ENCODE data around the gene GAST. TPM values are rescaled to one million over a fixed set of nuclear protein-coding genes. Genes with fewer than 3 reads are reported as not detected.

GAST gene
- total RNA-seq, 1 experiment from 2014 or later = not detected

DNA sequence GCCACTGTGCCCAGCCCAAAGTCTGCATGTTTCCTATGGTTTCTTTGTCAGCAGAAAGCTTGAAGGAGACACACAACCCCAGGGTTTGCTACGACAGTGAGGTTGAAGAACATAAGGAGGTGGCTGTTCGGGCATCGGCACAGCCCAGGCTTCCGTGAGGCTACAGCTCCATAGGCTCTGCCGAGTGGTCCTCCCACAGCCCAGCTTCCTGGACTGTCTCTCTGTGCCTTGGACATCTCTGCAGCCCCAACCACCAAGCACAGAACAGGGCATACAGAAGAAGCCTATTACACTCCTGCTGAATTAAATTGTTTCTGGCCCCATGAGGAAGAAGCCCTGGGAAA, 25.5 kb downstream of the GAST start:
- Mint-ChIP-seq H3K36me3 (ENCODE audit: insufficient read depth, unreplicated experiment) (peaks cover 16% of the 10 kb centered on the region), H3K9me3 (ENCODE audit: low read depth, unreplicated experiment) (no peaks in the 10 kb centered on the region), H3K27me3 (ENCODE audit: unreplicated experiment) (peaks cover 53% of the 10 kb centered on the region), H3K4me3 (ENCODE audit: low read depth, unreplicated experiment) (no peak overlapping the region), H3K27ac (ENCODE audit: unreplicated experiment) (no peak overlapping the region), H3K4me1 (ENCODE audit: low read depth, unreplicated experiment) (peaks cover 19% of the 10 kb centered on the region)
- DNase-seq = no peak
- TF ChIP-seq, protein P1, sequence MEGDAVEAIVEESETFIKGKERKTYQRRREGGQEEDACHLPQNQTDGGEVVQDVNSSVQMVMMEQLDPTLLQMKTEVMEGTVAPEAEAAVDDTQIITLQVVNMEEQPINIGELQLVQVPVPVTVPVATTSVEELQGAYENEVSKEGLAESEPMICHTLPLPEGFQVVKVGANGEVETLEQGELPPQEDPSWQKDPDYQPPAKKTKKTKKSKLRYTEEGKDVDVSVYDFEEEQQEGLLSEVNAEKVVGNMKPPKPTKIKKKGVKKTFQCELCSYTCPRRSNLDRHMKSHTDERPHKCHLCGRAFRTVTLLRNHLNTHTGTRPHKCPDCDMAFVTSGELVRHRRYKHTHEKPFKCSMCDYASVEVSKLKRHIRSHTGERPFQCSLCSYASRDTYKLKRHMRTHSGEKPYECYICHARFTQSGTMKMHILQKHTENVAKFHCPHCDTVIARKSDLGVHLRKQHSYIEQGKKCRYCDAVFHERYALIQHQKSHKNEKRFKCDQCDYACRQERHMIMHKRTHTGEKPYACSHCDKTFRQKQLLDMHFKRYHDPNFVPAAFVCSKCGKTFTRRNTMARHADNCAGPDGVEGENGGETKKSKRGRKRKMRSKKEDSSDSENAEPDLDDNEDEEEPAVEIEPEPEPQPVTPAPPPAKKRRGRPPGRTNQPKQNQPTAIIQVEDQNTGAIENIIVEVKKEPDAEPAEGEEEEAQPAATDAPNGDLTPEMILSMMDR (IDR thresholded peaks at IDR 0.05; ENCODE audit: unreplicated experiment) = no peak
- intact Hi-C loops (cut with micrococcal nuclease; ENCODE audit: unreplicated experiment) = loop anchor here (1.0 to 5.0 kb wide), 3 partner anchors 35 to 220 kb away; no protein-coding TSS in a partner anchor
- CTCF ChIA-PET = interaction anchor here (0.5 to 1.5 kb wide), 8 partner anchors 11 to 126 kb away, joined by 3 to 15 read pairs (median 4); partner anchors contain the start of gene JUP
- BruUV-seq (replicated peaks) = no TSS peak

DNA sequence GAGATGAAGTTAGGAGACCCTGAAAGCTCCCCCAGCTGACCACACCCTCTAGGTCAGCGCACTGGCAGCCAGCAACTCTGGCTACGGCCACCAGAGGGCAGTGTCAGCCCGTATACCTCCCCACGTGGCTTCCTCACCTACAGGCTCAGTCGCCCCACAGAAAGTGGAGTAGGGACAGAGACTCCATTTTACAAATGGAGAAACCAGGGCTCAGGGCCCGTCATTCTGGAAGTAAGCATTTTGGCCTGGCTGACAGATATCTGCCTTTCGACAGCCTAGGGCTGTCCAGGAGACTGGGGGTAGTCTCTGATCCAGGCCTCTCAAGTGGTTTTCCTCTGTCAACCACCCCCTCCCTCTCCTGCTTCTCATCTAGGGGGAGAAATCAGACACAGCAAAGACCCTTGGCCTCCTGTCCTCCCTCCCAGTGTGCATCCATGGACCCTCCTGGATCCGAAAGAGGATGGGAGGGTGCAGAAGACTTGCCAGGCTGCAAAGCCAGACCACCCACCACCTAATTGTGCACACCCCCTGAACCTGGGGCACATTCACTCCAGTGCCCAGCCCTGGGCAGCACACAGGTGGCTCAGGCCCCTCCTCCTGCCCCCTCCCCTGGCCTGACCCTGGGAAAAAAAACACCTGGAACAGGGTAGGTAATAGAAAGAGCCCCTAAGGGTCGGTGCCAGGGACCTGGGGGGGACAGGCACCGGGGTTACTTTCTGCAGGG, 26.1 kb downstream of the GAST start:
- Mint-ChIP-seq H3K4me3 (ENCODE audit: low read depth, unreplicated experiment) (no peak overlapping the region), H3K4me1 (ENCODE audit: low read depth, unreplicated experiment) (peaks cover 19% of the 10 kb centered on the region), H3K9me3 (ENCODE audit: low read depth, unreplicated experiment) (no peaks in the 10 kb centered on the region), H3K27ac (ENCODE audit: unreplicated experiment) (no peak overlapping the region), H3K27me3 (ENCODE audit: unreplicated experiment) (peaks cover 48% of the 10 kb centered on the region), H3K36me3 (ENCODE audit: insufficient read depth, unreplicated experiment) (peaks cover 18% of the 10 kb centered on the region)
- CTCF ChIA-PET = interaction anchor here (0.5 to 1.5 kb wide), 8 partner anchors 10 to 125 kb away, joined by 3 to 15 read pairs (median 4); partner anchors contain the start of gene JUP
- no TSS peak for BruUV-seq (replicated peaks)
- intact Hi-C loops (cut with micrococcal nuclease; ENCODE audit: unreplicated experiment) = loop anchor here (1.0 to 5.0 kb wide), 3 partner anchors 34 to 219 kb away; no protein-coding TSS in a partner anchor
- DNase-seq = peak; percentile 91
- TF ChIP-seq, protein P1 (IDR thresholded peaks at IDR 0.05; ENCODE audit: unreplicated experiment) = peak; percentile 100

DNA sequence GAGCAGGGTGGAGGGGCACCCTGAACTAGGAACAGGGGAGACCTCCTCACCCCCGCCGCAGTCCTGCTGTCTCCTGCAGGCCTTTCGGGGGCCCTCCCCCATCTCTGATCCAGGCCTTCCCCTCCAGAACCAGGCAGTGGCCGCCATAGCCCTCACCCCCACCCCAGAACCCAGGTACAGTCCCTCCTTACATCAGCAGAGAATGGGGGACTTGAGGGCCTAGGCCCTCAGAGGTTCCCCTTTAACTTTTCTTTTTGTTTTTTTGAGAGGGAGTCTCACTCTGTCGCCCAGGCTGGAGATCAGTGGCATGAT, 26.6 kb downstream of the GAST start:
- peaks cover 42% of the 10 kb centered on the region for H3K27me3 Mint-ChIP-seq (ENCODE audit: unreplicated experiment)
- DNase-seq = no peak
- intact Hi-C loops (cut with micrococcal nuclease; ENCODE audit: unreplicated experiment) = loop anchor here (1.0 to 5.0 kb wide), 3 partner anchors 34 to 219 kb away; no protein-coding TSS in a partner anchor
- no peak overlapping the region for H3K27ac Mint-ChIP-seq (ENCODE audit: unreplicated experiment)
- BruUV-seq (replicated peaks) = no TSS peak
- peaks cover 19% of the 10 kb centered on the region for H3K4me1 Mint-ChIP-seq (ENCODE audit: low read depth, unreplicated experiment)
- H3K9me3 Mint-ChIP-seq (ENCODE audit: low read depth, unreplicated experiment) = no peaks in the 10 kb centered on the region
- H3K36me3 Mint-ChIP-seq (ENCODE audit: insufficient read depth, unreplicated experiment) = peaks cover 18% of the 10 kb centered on the region
- TF ChIP-seq, protein P1 (IDR thresholded peaks at IDR 0.05; ENCODE audit: unreplicated experiment) = no peak
- CTCF ChIA-PET = no interaction called here
- no peak overlapping the region for H3K4me3 Mint-ChIP-seq (ENCODE audit: low read depth, unreplicated experiment)

DNA sequence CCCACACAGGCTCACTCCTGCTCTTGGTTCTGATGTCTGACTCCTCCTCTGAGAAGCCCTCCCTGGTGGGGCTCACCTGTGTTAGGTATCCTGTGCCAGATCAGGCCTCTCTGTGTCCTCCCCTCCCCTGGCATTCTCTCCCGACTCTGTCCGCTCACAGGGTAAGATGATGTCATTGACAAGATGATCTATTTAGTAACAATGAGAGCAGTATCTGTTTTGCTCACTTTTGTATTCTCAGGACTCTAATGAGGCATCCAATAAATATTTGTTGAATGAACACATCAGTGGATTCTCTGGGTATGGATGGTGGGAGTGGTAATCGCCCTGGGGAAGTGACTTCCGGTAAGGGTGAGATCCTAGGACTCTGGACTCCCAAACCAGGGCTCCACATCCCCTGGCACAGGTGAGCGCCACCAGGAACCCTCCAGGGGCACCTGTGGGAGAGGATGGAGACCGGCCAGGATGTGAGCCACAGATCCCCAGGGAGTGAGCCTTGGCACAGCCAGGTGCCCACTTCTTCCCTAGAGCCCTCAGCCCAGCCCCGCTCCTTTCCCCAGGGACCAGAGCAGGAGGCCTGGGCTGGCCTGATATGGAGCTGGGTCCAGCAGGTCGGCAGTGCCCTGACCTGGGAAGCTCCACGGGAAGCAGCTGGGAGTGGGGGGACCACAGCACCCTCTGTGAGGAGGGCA, 27.7 kb downstream of the GAST start:
- DNase-seq = peak; percentile 29
- intact Hi-C loops (cut with micrococcal nuclease; ENCODE audit: unreplicated experiment) = loop anchor here (5.0 kb wide), 2 partner anchors 32 to 217 kb away; no protein-coding TSS in a partner anchor
- Mint-ChIP-seq H3K27ac (ENCODE audit: unreplicated experiment) (peak overlapping the region; percentile 25), H3K36me3 (ENCODE audit: insufficient read depth, unreplicated experiment) (peaks cover 8% of the 10 kb centered on the region), H3K9me3 (ENCODE audit: low read depth, unreplicated experiment) (no peaks in the 10 kb centered on the region), H3K4me1 (ENCODE audit: low read depth, unreplicated experiment) (peaks cover 19% of the 10 kb centered on the region), H3K27me3 (ENCODE audit: unreplicated experiment) (peaks cover 32% of the 10 kb centered on the region), H3K4me3 (ENCODE audit: low read depth, unreplicated experiment) (no peak overlapping the region)
- no TSS peak for BruUV-seq (replicated peaks)
- TF ChIP-seq, protein P1 (IDR thresholded peaks at IDR 0.05; ENCODE audit: unreplicated experiment) = no peak
- CTCF ChIA-PET = interaction anchor here (0.7 to 1.2 kb wide), 3 partner anchors 46 to 61 kb away, joined by 3 to 5 read pairs (median 4); partner anchors contain the start of gene JUP
